ENCODE measurements around the gene RRAS2.
A peak's percentile ranks its signal among the peaks of the same experiment; 100 is the strongest.
"Not testable (repeated sequence)": the region's sequence is repeated elsewhere in the genome, so short reads cannot be mapped to it uniquely, and the experiment has no call there.

Gene RRAS2

GRCh38 chr11:14358729-14359439 lies at the start of gene RRAS2:
TSS of gene RRAS2 (minus strand) at chr11:14359183. CDS start at chr11:14358870, 313 bp downstream.
- peak; percentile 77 for DNase-seq

- DNase-seq: no peak
Measured at GRCh38 chr11:14408612-14409011, 49.6 kb upstream of the RRAS2 start.

GRCh38 chr11:14406116-14406515 lies 47.1 kb upstream of the RRAS2 start:
- DNase-seq: not testable (repeated sequence)

- DNase-seq: not testable (repeated sequence)
Measured at GRCh38 chr11:14403528-14403927, 44.5 kb upstream of the RRAS2 start.

GRCh38 chr11:14399087-14399486 lies 40.1 kb upstream of the RRAS2 start:
- no peak for DNase-seq

GRCh38 chr11:14396273-14396672 lies 37.3 kb upstream of the RRAS2 start:
- DNase-seq: no peak

GRCh38 chr11:14393889-14394288 lies 34.9 kb upstream of the RRAS2 start:
- no peak for DNase-seq

- DNase-seq: no peak
Measured at GRCh38 chr11:14393129-14393528, 34.1 kb upstream of the RRAS2 start.

- DNase-seq: no peak
Measured at GRCh38 chr11:14390669-14391068, 31.7 kb upstream of the RRAS2 start.

- no peak for DNase-seq
Measured at GRCh38 chr11:14388352-14388751, 29.4 kb upstream of the RRAS2 start.

GRCh38 chr11:14386895-14387480 lies 28.0 kb upstream of the RRAS2 start:
- no peak for DNase-seq

GRCh38 chr11:14386081-14386480 lies 27.1 kb upstream of the RRAS2 start:
- no peak for DNase-seq

- DNase-seq: no peak
Measured at GRCh38 chr11:14384338-14384737, 25.4 kb upstream of the RRAS2 start.

GRCh38 chr11:14381968-14382367 lies 23.0 kb upstream of the RRAS2 start:
- no peak for DNase-seq

GRCh38 chr11:14380947-14381561 lies 22.1 kb upstream of the RRAS2 start:
- DNase-seq: no peak

- DNase-seq: no peak
Measured at GRCh38 chr11:14380125-14380936, 21.3 kb upstream of the RRAS2 start.

GRCh38 chr11:14378171-14378570 lies 19.2 kb upstream of the RRAS2 start:
- DNase-seq: peak; percentile 43

- DNase-seq: no peak
Measured at GRCh38 chr11:14376920-14377319, 17.9 kb upstream of the RRAS2 start.

GRCh38 chr11:14374922-14375830 lies 16.2 kb upstream of the RRAS2 start:
- DNase-seq: no peak

GRCh38 chr11:14373941-14374646 lies 15.1 kb upstream of the RRAS2 start:
- no peak for DNase-seq

- DNase-seq: no peak
Measured at GRCh38 chr11:14372011-14372410, 13.0 kb upstream of the RRAS2 start.

- DNase-seq: no peak
Measured at GRCh38 chr11:14371249-14371648, 12.3 kb upstream of the RRAS2 start.
